ENCODE results near the gene ARHGEF38.

Gene ARHGEF38

DNA sequence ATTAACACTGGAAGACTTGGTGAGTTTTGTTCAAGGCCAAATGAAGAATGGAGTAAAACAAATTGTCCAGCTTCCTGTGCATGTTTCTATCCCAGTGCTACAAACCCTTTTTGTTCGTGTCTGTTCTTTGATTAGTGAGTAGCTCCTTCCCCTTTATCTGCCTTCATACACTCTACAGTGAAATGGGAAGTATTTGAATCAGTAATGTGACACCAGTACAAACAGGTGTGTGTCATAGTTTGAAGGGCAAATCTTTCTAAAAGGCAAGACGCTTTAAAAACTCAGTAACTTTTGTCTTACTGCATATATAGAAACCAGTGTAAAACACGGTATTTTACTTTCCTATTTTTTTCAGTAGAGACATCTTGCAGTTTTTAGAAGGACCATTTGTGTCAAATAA is 5.9 kb downstream of the ARHGEF38 start:
- DNase-seq (ENCODE audit: low spot score): no peak

DNA sequence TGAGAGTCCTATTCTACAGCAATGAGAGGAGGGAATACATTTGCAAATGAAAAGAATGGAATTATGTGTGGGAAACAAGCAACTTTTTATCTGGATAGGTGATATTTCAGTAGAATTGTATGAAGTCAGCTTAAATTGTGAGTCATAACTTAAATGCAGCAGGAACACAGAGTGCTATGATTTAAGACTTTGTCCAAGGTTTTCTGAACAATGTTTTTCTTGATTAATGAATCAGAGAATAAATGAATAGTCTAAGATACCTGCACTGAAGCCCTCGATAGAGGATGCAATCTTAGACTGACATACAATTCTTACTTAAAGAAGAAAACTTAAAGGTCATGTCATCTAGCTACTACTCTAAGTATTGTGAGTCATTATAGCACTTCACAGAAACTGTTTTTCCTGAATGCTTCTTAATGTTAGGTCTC is 8.0 kb downstream of the ARHGEF38 start:
- no peak for DNase-seq (ENCODE audit: low spot score)

DNA sequence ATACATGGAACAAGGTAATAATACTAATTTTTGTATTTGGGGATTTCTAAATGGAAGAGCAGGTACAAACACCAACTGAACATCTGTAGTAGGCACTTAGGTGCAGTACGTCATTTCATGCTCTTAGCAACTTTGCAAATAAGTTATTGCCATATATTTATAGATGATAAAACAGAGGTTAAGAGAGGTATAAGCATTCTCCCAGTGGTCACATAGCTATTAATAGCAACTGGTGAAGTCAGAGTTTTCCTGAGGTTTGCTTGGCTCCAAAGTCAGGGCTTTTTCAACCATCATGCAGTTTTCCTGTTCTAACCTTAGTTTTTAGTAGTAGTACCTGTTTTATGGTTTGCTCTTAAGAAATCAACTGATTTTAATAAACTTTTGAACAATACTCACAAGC is 10.9 kb downstream of the ARHGEF38 start:
- DNase-seq (ENCODE audit: low spot score): no peak

DNA sequence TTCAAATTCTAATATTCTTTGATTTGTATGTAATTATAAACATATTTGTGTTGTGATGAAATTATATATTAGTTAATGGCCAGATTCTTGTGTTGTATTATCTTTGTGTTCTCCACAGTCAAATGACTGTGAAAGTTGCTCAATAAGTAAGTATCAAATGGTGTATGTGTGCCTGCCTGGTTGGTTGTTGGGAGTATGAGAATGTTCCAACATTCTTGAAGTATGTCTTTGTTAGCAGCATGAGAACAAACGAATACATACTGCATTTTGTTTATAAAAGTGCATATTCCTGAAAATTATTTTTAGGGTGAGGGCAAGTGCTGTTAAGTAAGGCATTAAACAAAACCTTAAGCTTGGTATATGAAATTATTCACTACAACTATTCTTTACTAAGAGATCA is 16.2 kb downstream of the ARHGEF38 start:
- no peak for DNase-seq (ENCODE audit: low spot score)

DNA sequence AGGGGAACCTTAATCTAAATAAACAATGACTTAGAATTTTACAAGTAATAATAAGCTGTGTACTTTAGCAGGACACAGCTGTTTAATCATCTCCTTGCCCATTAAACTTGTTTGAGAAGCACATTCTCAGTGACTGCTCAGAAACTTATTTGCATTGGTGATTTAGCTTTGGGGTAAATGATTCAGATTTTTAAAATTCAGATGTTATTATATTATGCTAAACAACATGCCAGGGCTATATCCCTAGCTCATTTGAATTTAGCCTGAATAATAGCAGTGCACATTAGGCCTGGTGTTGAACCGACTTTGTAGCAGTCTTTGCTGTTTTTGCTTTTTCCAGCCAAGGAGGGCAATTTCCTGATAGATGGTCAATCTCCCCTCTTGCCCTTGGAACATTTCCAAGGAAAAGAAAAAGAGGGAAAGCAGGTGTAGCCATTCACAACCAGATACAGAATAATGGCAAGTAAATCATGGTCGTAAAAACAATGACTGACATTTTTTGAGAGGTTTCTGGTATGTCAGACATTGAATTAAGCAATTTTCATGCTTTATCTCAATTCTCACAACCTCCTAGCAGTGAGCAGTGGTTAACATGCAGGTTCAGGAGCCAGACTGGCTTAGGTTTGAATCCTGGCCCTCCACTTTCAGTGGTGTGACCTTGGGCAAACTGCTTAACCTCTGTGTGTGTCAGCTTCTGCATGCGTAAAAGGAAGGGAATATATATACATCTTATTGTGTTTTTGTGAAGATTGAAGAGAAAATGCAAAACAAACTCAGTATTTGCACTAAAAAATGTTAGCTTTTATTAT is 16.8 kb downstream of the ARHGEF38 start:
- no peak for DNase-seq (ENCODE audit: low spot score)

DNA sequence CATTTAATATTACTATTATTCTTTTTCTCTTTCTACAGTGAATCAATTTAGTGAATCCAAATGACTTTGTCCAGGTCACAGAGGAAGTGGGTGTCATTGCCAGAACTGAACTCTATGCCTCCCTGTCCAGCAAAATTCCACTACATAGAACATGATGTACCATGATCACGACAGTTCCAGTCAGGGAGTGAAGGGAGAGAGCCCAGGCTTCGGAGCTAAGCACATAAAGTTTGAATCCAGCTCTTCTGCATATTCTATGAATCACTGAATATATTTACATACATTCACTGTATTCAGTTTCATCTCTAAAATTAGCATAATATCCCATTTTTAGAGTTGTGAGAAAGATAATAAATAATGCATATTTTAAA is 17.4 kb downstream of the ARHGEF38 start:
- no peak for DNase-seq (ENCODE audit: low spot score)

DNA sequence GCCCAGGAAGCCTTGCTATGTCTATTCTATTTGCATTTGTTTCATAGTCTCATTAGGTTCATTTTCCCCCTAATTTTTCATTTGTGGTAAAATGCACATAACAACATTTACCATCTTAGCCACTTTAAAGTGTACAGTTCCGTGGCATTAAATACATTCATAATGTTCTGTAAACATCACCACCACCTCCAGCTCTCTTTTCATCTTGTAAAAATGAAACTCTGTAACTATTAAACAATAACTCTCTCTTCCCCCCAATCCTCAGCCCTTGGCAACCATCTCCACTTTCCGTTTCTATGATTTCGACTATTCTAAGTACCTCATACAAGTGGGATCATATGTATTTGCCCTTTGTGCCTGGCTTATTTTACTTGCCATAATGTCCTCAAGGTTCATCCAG is 19.9 kb downstream of the ARHGEF38 start:
- no peak for DNase-seq (ENCODE audit: low spot score)

DNA sequence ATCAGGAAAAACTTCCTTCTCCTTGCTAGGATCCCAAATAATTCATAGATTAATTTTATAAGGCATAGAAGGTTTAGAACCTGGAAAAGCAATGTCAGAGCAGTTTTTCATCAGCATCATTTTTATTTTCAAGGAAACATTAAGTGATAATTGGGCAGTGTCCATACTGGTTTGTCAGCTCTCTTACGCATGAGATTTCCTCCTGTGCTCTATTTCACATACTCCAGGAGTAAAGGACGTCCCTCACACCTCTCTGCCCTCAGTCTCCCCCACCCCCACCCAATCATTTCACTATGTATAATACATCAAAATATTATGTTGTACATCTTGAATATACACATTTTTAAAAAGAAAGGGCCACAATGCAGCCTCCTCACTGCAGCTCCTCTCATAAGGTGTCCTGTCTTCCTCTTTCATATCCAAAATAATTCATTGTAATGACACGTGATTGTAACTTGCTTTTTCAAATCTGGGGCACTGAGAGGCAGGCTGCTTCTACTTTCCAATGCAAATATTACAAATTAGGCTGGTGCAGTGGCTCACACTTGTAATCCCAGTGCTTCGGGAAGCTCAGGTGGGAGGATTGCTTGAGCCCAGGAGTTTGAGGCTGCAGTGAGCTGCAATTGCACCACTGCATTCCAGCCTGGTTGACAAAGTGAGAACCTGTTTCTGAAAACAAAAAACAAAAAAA is 34.4 kb downstream of the ARHGEF38 start:
- no peak for DNase-seq (ENCODE audit: low spot score)

DNA sequence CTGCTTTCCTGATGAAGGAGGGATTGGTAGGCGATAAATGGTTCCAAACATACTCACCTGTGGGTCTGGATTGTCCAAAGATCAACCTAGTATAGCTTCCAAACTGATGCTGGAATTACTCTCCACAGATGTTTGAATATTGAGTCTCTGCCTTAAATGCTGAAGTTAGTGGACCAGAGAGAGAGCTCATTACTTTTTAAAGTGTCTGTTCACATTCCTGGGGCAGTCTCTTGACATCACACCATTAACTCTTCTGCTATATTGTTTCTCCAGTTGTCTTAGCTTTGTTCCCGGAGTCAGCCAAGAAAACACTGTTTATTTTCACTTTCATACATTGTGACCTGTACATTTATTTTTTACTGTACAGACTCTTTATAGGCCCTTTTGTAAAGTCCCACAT is 35.4 kb downstream of the ARHGEF38 start:
- no peak for DNase-seq (ENCODE audit: low spot score)

DNA sequence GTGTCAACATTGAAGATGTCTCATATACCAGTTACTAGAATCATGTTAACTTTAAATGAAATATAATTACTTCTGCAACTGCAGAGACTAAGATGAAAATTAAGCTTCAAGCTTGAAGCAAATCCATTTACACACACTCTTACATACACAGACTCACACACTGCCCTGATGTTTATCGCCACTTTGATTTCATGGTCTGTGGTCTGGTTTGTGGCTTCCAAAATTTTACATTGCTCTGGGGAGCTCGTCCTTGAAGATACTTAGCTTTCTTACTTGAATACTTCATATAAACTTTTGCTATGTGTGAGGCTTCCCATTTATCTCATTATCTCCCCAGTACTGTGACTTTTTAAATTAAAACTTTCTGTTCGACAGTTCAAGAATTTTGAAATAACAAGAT is 35.8 kb downstream of the ARHGEF38 start:
- no peak for DNase-seq (ENCODE audit: low spot score)

DNA sequence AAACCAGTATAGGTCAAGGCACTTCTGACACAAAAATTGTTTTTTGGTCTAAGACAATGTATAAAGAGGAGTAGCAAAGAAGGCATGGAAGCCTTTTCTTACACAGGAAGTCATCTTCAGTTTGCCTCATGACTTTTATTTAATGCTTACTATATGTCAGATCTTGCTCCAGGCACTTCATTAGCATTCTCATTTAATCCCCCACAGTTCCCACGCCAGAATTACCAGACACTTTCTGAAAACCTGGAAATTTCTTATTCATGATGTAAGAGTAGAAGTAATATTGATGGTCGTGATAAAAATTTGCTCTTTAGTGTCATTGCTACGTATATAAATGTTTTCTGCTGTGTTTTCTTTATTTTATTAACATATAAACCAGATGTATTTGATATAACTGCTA is 39.2 kb downstream of the ARHGEF38 start:
- no peak for DNase-seq (ENCODE audit: low spot score)

DNA sequence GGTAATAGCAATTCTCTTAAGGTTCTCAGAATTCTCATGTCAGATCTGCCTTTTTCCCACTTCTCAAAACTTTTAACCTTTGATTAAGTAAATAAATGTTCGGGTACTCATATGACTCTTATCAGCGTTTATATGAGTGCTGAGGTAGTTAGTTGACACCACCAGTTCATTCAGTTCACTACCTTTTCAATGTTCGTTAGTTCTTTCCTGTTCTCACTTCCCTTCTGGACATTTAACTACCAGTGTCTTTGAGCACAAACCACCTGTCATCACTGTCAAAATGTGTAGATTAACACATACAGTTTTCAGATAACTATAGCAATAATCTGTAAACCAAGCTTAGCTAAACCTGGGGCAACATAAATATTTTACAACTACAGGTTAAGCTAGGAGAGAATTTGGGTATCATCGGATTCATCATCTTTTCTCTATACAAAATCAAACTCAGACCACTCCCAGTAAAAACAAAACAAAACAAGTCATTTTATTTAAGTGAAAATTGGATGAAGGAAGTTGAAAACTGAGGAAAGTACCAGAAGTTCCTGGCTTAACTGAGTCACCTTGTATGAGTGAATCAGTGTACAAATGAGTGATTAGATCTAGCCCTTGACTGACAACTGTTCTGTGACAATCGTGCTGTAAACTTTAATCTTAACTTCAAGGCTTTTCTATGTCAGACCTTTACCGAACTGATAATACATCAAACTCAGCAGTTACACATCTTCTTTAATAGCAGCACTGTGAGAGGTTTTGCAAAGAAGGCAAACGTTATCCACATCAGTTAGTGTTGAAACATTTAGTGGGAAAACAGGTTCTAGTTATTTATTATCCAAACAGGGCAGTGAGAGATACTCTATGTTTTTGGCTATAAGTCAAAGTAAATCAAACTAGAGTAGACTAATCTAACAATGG is 41.9 kb downstream of the ARHGEF38 start:
- no peak for DNase-seq (ENCODE audit: low spot score)

DNA sequence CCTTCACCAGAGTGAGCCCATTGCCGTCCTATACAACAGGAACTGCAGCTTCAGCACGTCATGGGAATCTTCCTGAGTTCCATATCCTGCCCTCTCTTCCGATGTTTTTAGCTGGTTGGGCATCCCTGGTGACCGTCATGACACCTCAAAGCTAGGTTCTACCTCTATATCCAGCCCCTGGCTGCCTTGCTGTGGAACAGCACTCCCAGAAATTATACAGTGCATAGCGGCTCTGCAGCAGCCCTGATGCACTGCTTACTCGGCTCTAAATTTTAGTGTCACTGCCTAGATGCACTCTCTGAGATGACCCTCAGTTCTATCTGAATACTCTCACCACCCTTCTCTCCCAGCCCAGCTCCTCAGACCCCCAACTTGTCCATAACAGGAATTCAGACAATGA is 44.3 kb downstream of the ARHGEF38 start:
- no peak for DNase-seq (ENCODE audit: low spot score)

DNA sequence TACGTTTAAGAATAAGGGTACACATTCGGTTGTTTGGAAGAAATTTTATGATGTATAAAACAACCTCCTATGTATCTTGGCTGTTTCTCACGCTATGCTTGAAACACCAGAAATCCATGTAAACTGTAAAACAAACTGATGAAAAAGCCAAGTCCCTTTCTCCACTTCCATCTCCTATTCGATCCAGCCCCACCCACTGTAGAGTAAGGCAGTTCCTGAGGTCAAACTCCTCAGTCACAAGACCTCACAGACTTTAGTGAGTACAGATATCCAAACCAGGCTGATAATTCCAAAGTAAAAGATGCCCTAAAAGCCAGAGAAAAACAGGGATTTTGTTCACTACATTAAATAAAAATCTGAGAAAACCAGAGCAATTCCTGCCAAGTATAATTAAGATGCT is 45.6 kb downstream of the ARHGEF38 start:
- no peak for DNase-seq (ENCODE audit: low spot score)

DNA sequence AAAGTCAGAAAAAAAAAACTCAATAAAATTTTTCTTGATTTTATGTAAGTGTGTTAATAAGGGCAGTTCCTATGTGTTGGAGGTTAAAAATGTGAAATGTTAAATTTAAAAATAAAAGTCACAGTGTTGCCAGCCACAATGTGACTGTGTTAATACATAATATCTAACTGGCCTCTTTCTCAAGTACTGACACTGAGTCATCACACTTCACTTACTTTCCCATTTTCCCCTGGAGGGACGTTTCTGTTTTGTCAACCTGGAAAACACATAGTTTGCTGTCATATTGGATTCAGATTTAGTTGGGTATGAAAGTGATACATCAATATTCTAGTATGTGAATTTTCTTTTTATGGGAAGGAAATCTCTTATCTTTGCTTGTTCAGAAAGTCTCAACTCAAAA is 46.4 kb downstream of the ARHGEF38 start:
- no peak for DNase-seq (ENCODE audit: low spot score)

DNA sequence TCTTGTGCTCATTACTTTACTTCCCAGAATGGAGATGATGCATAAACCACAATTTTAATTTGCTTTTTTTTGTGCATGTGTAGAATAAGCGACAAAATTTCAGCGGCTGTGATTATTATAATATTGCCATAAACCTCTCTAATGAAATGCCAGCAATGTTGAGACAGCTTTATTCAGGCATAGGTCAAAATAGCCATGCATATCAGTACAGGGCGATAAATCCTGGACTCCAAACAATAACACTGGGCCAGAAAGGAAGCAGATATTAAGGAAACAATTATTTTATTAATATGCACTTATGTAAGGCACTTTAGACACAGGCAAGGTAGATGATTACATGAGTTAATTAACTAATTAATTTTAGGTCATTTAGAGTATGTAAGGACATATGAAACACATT is 47.1 kb downstream of the ARHGEF38 start:
- no peak for DNase-seq (ENCODE audit: low spot score)

DNA sequence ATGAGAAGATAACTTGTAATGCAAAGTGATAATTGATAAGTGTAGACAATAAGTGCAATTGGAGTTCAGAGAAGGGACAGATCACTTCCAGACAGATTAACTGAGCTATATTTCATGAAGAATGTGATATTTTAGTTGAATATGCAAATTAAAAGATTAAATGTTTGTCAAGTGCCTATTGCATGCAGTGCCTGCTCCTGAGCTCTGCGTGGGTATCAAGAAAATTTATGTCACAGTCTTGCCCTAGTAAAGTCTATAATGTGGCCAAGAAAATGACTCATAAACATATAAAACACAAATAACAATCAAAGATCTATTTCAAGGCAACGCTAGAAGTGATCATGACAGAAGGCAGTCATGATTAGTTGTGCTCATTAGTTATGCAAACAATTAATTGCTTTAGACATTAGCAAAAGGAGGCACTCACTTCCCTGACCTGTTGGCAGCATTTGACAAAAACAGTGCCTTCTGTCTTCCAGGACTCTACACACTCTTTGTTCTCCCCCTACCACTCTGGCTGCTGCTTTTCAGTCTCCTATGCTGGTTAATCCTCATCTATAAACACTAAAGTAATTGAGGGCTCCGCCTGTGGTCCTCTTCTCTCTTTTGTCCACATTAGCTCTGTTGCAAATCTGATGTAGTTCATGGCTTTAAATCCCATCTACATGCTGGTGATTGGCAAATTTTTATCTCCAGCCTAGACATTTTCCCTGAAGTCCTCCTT is 47.7 kb downstream of the ARHGEF38 start:
- DNase-seq (ENCODE audit: low spot score): no peak

DNA sequence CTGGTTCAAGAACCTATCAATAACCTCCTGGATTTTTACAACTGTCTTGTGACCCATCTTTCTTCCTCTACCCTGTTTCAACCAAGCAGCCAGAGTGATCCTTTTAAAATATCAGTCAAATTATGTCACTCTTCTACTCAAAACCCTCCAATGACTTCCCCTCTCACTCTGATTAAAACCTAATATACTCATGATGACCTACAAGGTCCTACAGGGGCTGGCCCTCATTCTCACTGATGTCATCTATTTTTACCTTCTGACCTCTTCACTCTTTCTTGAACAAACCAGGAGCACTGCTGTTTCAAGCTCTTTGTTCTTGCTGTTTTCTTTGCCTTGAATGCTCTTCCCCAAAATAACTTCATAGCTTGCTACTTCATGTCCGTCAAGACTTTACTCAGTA is 48.5 kb downstream of the ARHGEF38 start:
- DNase-seq (ENCODE audit: low spot score): no peak

DNA sequence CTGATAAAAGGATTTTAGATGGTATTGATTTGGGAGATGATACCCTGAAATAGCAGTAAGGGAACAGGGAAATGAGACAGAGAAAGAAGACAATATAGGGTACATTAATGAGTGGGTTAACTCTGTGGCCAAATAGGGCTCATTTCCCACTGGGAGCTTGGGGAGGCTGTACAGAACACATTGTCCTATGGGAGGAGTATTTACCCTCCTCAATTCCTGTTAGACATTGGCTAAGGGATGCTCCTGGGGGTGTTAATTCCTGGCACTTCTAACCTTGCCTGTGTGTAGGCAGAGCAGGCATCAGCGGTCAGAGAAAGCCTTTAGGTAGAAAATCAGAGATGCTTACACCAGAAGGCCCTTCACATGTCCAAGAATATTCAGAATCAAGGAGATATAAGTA is 49.0 kb downstream of the ARHGEF38 start:
- DNase-seq (ENCODE audit: low spot score): no peak

DNA sequence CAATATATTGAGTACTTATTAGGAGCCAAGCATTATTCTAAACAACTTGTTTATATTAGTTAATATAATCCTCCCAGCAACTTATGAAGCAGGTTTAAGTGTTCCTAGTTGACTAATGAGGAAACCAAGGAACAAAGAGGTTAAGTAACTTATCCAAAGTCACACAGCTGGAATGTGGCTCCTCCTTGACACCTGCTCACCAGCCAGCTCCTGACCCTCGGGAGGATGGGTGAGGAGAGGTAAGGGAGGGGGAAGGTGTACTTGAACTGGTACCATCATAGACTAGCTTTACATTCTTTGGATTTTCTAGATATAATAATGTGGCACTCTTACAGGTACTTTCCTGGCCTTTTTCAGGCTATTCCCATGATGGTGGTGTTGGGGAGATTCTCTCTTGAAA is 50.7 kb downstream of the ARHGEF38 start:
- DNase-seq (ENCODE audit: low spot score): no peak

DNA sequence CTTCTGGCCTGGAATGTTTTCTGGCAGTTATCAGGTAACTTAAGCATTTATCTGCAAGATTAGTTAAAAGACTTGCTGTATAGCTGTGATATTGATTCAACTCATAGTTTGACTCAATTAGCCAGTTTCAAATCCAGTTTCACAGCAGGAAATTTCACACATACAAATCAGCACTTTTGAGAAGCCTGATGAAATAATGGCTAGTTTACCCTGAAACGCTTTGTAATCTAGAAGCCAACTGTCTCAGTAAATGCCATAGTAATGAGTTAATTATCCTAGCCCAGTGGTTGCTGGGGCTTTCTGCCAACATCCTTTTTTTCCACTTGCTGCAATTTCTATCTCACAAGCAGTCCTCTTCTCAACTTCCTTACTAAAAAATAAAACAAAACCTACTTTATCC is 53.1 kb downstream of the ARHGEF38 start:
- no peak for DNase-seq (ENCODE audit: low spot score)

DNA sequence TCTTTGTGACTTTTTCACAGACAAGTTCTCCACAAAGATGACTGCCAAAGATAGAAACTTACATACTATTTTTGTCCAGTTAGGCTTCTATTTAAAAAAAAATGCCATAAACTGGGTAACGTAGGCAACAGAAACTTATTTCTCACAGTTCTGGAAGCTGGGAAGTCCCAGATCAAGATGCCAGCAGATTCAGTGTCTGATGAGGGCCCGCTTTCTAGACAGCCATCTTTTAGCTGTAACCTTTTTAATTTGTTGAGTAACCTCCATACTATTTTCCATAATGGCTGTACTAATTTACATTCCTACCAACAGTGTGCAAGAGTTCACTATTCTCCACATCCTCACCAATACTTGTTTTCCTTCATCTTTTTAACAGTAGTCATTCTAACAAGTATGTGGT is 55.5 kb downstream of the ARHGEF38 start:
- no peak for DNase-seq (ENCODE audit: low spot score)
